ENCODE measurements around the gene CNOT3.

CNOT3 gene

DNA sequence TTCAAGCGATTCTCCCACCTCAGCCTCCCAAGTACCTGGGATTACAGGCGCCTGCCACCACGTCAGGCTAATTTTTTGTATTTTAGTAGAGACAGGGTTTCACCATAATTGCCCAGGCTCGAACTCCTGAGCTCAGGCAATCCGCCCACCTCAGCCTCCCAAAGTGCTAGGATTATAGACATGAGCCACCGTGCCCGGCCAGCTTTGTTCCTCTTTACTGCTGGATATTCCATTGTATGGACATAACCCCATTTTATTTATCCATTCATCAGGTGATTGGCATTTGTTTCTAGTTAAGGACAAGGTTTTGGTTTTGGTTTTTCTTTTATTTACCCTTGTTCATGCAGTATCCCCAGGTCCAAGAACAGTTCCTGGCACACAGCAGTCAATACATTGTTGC lies 59.0 kb downstream of the CNOT3 start:
- no peak for DNase-seq

DNA sequence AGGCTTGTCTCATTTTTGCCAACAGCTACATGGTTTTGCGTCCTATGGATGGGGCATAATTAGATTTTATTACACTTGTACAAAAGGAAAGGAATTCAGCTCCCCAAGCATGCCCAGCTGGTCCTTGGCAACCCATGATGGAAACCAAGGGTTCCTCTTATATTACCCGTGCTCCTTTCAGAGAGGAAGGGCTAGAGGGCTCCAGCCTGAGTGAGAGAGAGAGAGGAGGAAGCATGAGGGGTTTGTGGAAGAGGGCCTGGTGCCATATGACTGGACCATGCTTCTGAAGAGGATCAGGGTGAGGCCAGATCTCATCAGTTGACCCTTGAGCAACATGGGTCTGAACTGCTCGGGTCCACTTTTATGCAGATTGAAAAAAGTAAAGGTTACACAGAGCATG lies 59.6 kb downstream of the CNOT3 start:
- no peak for DNase-seq

- DNase-seq = no peak
These were observed 61.8 kb downstream of the CNOT3 start for GRCh38 chr19:54199401-54199800.

DNA sequence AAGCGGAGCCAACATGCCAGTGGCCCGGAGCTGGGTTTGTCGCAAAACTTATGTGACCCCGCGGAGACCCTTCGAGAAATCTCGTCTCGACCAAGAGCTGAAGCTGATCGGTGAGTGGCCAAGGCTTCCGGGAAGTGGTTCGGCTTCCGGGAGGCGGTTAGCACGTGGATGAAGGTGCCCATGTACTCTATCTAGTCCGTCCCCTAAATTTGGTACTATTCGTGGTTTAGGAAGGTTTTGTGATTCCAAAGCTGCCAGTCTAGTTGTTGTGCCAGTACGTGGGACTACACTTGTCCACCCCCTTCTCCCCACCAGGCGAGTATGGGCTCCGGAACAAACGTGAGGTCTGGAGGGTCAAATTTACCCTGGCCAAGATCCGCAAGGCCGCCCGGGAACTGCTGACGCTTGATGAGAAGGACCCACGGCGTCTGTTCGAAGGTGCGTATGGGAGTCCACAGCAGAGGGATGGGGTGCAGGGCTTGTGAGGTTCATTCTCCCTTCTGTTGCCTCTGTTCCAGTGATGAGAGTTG lies 63.7 kb downstream of the CNOT3 start:
- no peak for DNase-seq

GRCh38 chr19:54201980-54202379 lies 64.4 kb downstream of the CNOT3 start:
- no peak for DNase-seq

GRCh38 chr19:54203151-54203611 lies 65.6 kb downstream of the CNOT3 start:
- no peak for DNase-seq

DNA sequence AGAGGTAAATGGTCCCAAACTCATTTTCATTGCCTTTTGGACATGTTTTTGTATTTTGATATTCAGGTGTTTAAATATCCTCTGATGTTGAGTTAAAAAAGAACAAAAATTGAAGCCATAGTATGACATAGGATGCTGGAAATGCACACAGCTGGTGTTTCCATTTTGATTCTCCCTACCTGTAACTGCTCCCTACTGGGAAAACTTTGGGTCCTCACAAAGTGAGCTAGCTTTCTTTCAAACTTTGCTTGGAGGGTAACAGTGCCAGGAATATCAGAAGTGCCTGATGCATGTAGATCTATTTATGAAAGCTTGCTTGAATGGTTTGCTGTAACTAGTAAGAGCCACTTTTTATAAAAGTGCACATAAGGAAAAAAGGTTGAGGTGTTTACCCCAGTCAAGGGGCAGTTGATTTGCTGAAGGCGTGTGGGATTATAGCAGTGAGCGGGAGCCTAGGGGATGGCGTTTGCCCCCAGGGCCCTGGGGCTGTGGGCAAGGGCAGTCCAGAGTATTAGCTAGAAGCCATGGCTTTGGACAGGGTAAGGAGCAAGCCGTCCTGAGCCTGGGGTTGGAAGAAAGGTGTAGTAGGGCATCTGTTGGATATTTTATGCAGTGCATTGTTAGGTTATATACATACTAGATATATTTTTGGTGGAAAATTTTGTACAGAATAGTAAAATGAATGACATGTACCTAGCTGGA lies 67.4 kb downstream of the CNOT3 start:
- no peak for DNase-seq
